Panc1 (cell line): Measurements from ENCODE around the gene PLCB1. TPM values are rescaled to one million over a fixed set of nuclear protein-coding genes. Genes with fewer than 3 reads are reported as not detected.

Source experiments
- ATAC-seq: fragments of 200-7000 bp; cut with Tn5 transposase; 2 replicates; pipeline ENCODE4 v1.9.1; 2020; ENCODE audit warnings: mild to moderate bottlenecking, moderate library complexity
- BruUV-seq: library from RNA; stranded (reverse); fragments of 400-500 nt; replicated peaks from 2 replicates; lab custom pipeline; 2021; lab: Mats Ljungman, UMichigan
- CTCF ChIA-PET: fragments of 300-600 bp; sonication (Branson Sonifier 250); formaldehyde crosslinking; loops from one replicate; lab custom pipeline; 2022; ENCODE audit warnings: antibody characterized with exemption; lab: Charles Lee
- POLR2A ChIA-PET: fragments of 300-600 bp; sonication (Branson Sonifier 250); formaldehyde crosslinking; loops from one replicate; lab custom pipeline; 2022; ENCODE audit warnings: antibody characterized with exemption; lab: Charles Lee
- DNase-seq: peaks from one replicate; pipeline ENCODE4 v3.0.0-alpha.2; 2010; ENCODE audit warnings: low read depth, low spot score
- H3K27ac ChIP-seq: 2 replicates; pipeline ENCODE4 v1.5.1; 2011; ENCODE audit warnings: mild to moderate bottlenecking, low read length, inconsistent platforms
- H3K27me3 ChIP-seq: fragments of 200-500 bp; sonication (Bioruptor generic); 2 replicates; pipeline ENCODE4 v1.6.0; 2014; ENCODE audit warnings: low read length, inconsistent platforms; ENCODE audit not compliant: control insufficient read depth, insufficient read depth
- H3K36me3 ChIP-seq: fragments of 200-500 bp; sonication (Bioruptor generic); 2 replicates; pipeline ENCODE4 v1.5.1; 2014; ENCODE audit warnings: inconsistent platforms, mild to moderate bottlenecking, low read length, moderate library complexity; ENCODE audit not compliant: control insufficient read depth, insufficient read depth
- H3K4me1 ChIP-seq: 2 replicates; pipeline ENCODE4 v1.5.1; 2011; ENCODE audit warnings: inconsistent platforms, mild to moderate bottlenecking, low read length, moderate library complexity; ENCODE audit not compliant: control insufficient read depth, insufficient read depth
- H3K4me3 ChIP-seq, 2 experiments: 2 replicates each; pipeline ENCODE4 v1.5.1; 2011 to 2012; ENCODE audit warnings: low read depth in 2 of 2, low read length in 2 of 2, mild to moderate bottlenecking in 2 of 2, inconsistent platforms in 1 of 2, moderate library complexity in 1 of 2
- H3K9me3 ChIP-seq: fragments of 200-500 bp; sonication (Bioruptor generic); 2 replicates; pipeline ENCODE4 v1.5.1; 2014; ENCODE audit warnings: low read depth, mild to moderate bottlenecking, inconsistent platforms, low read length, moderate library complexity; ENCODE audit not compliant: control insufficient read depth, insufficient read depth
- CTCF ChIP-seq: fragments of 450-650 bp; IDR thresholded peaks from 2 replicates; pipeline ENCODE4 v1.5.1; 2017; ENCODE audit warnings: mild to moderate bottlenecking
- POLR2AphosphoS5 ChIP-seq: IDR thresholded peaks from 2 replicates; pipeline ENCODE4 v1.6.1; 2012; ENCODE audit warnings: mild to moderate bottlenecking, low read depth, low read length, moderate library complexity
- REST ChIP-seq, 2 experiments: IDR thresholded peaks; 2 replicates each; pipeline ENCODE4 v1.6.1; 2011 to 2012; ENCODE audit warnings: low read depth in 2 of 2, control low read depth in 1 of 2, low read length in 1 of 2, mild to moderate bottlenecking in 1 of 2, moderate library complexity in 1 of 2; ENCODE audit not compliant: insufficient read depth in 1 of 2
- SIN3A ChIP-seq: IDR thresholded peaks from 2 replicates; pipeline ENCODE4 v1.6.1; 2012; ENCODE audit warnings: low read depth, mild to moderate bottlenecking, low read length, moderate library complexity, borderline replicate concordance; ENCODE audit not compliant: insufficient read depth
- TCF7L2 ChIP-seq: IDR thresholded peaks from 2 replicates; pipeline ENCODE4 v1.6.1; 2011; ENCODE audit warnings: mild to moderate bottlenecking, low read depth, low read length, inconsistent platforms
- in situ Hi-C: cut with HindIII; loops from 2 replicates; pipeline ENCODE4 v1.10.0; 2016; ENCODE audit warnings: low sequenced_read_pairs, low pct_unique_long_range_greater_than_20kb
- intact Hi-C: fragments of 100-400 bp; cut with micrococcal nuclease; formaldehyde crosslinking; loops from one replicate; pipeline ENCODE4 v1.10.0; 2022; ENCODE audit not compliant: unreplicated experiment
- total RNA-seq: library from RNA; stranded (reverse); gene quantifications from one replicate; pipeline ENCODE4 v1.2.1, GENCODE V29; 2021; ENCODE audit not compliant: unreplicated experiment

PLCB1 gene
- total RNA-seq, 1 experiment from 2014 or later: 0.59 TPM

GRCh38 chr20:8787090-8787489, 655.0 kb downstream of the PLCB1 start:
- H3K27ac ChIP-seq: no peak overlapping the region
- ATAC-seq (no peak), DNase-seq (no peak)
- BruUV-seq: no TSS peak
- H3K4me3 ChIP-seq: no peak overlapping the region
- ChIA-PET POLR2A (no interaction called here), CTCF (no interaction called here)
- no peaks in the 10 kb centered on the region for H3K9me3 ChIP-seq
- TF ChIP-seq SIN3A (no peak), CTCF (no peak), TCF7L2 (no peak), POLR2AphosphoS5 (no peak), REST (IDR thresholded peaks at IDR 0.05; ENCODE audit: insufficient read depth in 1 of 2, low read depth in 2 of 2, low read length in 1 of 2) (no peak)
- no peaks in the 10 kb centered on the region for H3K36me3 ChIP-seq
- intact Hi-C loops (no loop called here), in situ Hi-C loops (no loop called here)
- H3K27me3 ChIP-seq: no peaks in the 10 kb centered on the region
- no peaks in the 10 kb centered on the region for H3K4me1 ChIP-seq

DNA sequence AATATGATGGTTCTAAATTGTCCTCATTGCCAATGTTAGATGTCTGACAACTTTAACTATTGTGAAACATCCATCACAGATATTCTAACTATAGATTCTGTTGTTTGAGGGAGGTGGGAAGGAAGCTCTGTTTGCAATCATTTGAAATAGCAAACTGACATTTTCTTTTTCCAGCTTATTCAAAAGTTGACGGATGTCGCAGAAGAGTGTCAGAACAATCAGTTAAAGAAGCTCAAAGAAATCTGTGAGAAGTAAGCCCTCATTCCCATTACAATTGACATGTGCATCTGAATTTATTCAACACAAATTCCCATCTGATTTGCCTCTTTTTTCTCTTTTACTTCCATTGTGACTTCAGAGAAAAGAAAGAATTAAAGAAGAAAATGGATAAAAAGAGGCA, 656.2 kb downstream of the PLCB1 start:
- H3K4me1 ChIP-seq: no peaks in the 10 kb centered on the region
- TF ChIP-seq TCF7L2: no peak
- TF ChIP-seq SIN3A: no peak
- no peak for TF ChIP-seq REST (IDR thresholded peaks at IDR 0.05; ENCODE audit: insufficient read depth in 1 of 2, low read depth in 2 of 2, low read length in 1 of 2)
- TF ChIP-seq POLR2AphosphoS5: no peak
- no peak for TF ChIP-seq CTCF
- H3K9me3 ChIP-seq: no peaks in the 10 kb centered on the region
- no peak overlapping the region for H3K27ac ChIP-seq
- no peaks in the 10 kb centered on the region for H3K27me3 ChIP-seq
- intact Hi-C loops: no loop called here
- ChIA-PET POLR2A (interaction anchor here (0.7 kb wide), 1 partner anchor 83 kb away, joined by 4 read pairs; no protein-coding TSS in a partner anchor), CTCF (interaction anchor here (0.6 kb wide), 1 partner anchor 605 kb away, joined by 6 read pairs; no protein-coding TSS in a partner anchor)
- DNase-seq (no peak), ATAC-seq (no peak)
- no peak overlapping the region for H3K4me3 ChIP-seq
- no peaks in the 10 kb centered on the region for H3K36me3 ChIP-seq
- in situ Hi-C loops: no loop called here
- no TSS peak for BruUV-seq
